Mesangial cell (primary cell): ENCODE results near the gene DVL1. TPM values are rescaled to one million over a fixed set of nuclear protein-coding genes. Genes with fewer than 3 reads are reported as not detected.

ENCODE experiments used
- total RNA-seq: library from RNA; depleted of rRNA; stranded (reverse); fragments of >200 nt; gene quantifications from 2 replicates; pipeline ENCODE4 v1.2.3, GENCODE V29; 2015

The DVL1 gene
- 78.8 and 134 TPM in 2 replicates for total RNA-seq

GRCh38 chr1:1349256-1350012 lies at the start of gene DVL1:
TSS of gene DVL1 (minus strand) at chr1:1349418. CDS start at chr1:1349065, 353 bp downstream.

GRCh38 chr1:1374929-1375662 lies 25.9 kb upstream of the DVL1 start, which contains the start of gene AURKAIP1:
TSS of gene AURKAIP1 (minus strand) at chr1:1375207. CDS start at chr1:1374756, 451 bp downstream.

GRCh38 chr1:1358433-1359271 lies 9.4 kb upstream of the DVL1 start, which contains the start of gene MXRA8:
TSS of gene MXRA8 (minus strand) at chr1:1358555. CDS start at chr1:1358504, 51 bp downstream.

GRCh38 chr1:1331068-1331965 lies 17.9 kb downstream of the DVL1 start, which contains the start of gene TAS1R3:
TSS of gene TAS1R3 (plus strand) at chr1:1331280. CDS start at chr1:1331346, 66 bp downstream.

GRCh38 chr1:1324524-1325287 lies 24.5 kb downstream of the DVL1 start, which contains the start of the genes CPTP and INTS11:
TSS of gene CPTP (plus strand) at chr1:1324802. CDS start at chr1:1326911, 2,109 bp downstream.
TSS of gene INTS11 (minus strand) at chr1:1324660. CDS start at chr1:1324608, 52 bp downstream.

GRCh38 chr1:1307923-1308755 lies 41.1 kb downstream of the DVL1 start, which contains the start of the genes ACAP3 and PUSL1:
TSS of gene ACAP3 (minus strand) at chr1:1307930. CDS start at chr1:1307815, 115 bp downstream.
TSS of gene PUSL1 (plus strand) at chr1:1308597. CDS start at chr1:1308644, 47 bp downstream.

Other genes starting within 250 kb of the DVL1 start
- 15.5 and 25.9 TPM in 2 replicates for gene C1orf159, start 233.3 kb downstream of the DVL1 start, total RNA-seq
- not detected in 2 replicates for gene TTLL10, start 175.5 kb downstream of the DVL1 start, total RNA-seq
- 5.1 and 35.4 TPM in 2 replicates for gene TNFRSF18, start 142.8 kb downstream of the DVL1 start, total RNA-seq
- 1.8 and 3.4 TPM in 2 replicates for gene TNFRSF4, start 135.3 kb downstream of the DVL1 start, total RNA-seq
- gene SDF4, start 117.4 kb downstream of the DVL1 start, total RNA-seq: 154 and 222 TPM in 2 replicates
- 32.6 and 41.5 TPM in 2 replicates for gene B3GALT6, start 117.2 kb downstream of the DVL1 start, total RNA-seq
- 1.3 and 8.0 TPM in 2 replicates for gene C1QTNF12, start 102.7 kb downstream of the DVL1 start, total RNA-seq
- gene UBE2J2, start 75.6 kb downstream of the DVL1 start, total RNA-seq: 70.2 and 91.9 TPM in 2 replicates
- 0.33 and 2.3 TPM in 2 replicates for gene SCNN1D, start 69.0 kb downstream of the DVL1 start, total RNA-seq
- 33.6 and 49.2 TPM in 2 replicates for gene ACAP3, start 41.5 kb downstream of the DVL1 start, total RNA-seq
- 51.6 and 68.0 TPM in 2 replicates for gene PUSL1, start 40.8 kb downstream of the DVL1 start, total RNA-seq
- 114 and 130 TPM in 2 replicates for gene INTS11, start 24.8 kb downstream of the DVL1 start, total RNA-seq
- 38.5 and 46.4 TPM in 2 replicates for gene CPTP, start 24.6 kb downstream of the DVL1 start, total RNA-seq
- not detected in 2 replicates for gene TAS1R3, start 18.1 kb downstream of the DVL1 start, total RNA-seq
- 154 and 651 TPM in 2 replicates for gene MXRA8, start 9.1 kb upstream of the DVL1 start, total RNA-seq
- gene AURKAIP1, start 25.8 kb upstream of the DVL1 start, total RNA-seq: 157 and 250 TPM in 2 replicates
- 40.6 and 111 TPM in 2 replicates for gene CCNL2, start 49.9 kb upstream of the DVL1 start, total RNA-seq
- gene MRPL20, start 57.9 kb upstream of the DVL1 start, total RNA-seq: 109 and 174 TPM in 2 replicates
- 0.76 and 1.5 TPM in 2 replicates for gene ANKRD65, start 71.9 kb upstream of the DVL1 start, total RNA-seq
- gene VWA1, start 86.3 kb upstream of the DVL1 start, total RNA-seq: 25.4 and 90.9 TPM in 2 replicates
- gene ATAD3C, start 100.3 kb upstream of the DVL1 start, total RNA-seq: 1.1 and 1.6 TPM in 2 replicates
- 14.5 and 64.5 TPM in 2 replicates for gene ATAD3B, start 122.3 kb upstream of the DVL1 start, total RNA-seq
- 42.3 and 107 TPM in 2 replicates for gene ATAD3A, start 162.7 kb upstream of the DVL1 start, total RNA-seq
- gene TMEM240, start 191.2 kb upstream of the DVL1 start, total RNA-seq: 1.8 and 3.8 TPM in 2 replicates
- 78.1 and 105 TPM in 2 replicates for gene SSU72, start 225.4 kb upstream of the DVL1 start, total RNA-seq